ENCODE measurements around the gene ARSB. TPM values are rescaled to one million over a fixed set of nuclear protein-coding genes. Genes with fewer than 3 reads are reported as not detected.

The ARSB gene
- polyA plus RNA-seq, 6 donors from 2014 or later, result 4.1 to 6.8 (median 5.4) TPM

GRCh38 chr5:78793907-78794662 lies 191.0 kb downstream of the ARSB start:
- H3K27me3 Mint-ChIP-seq, result no peaks in the 10 kb centered on the region
- peak overlapping the region in 1 of 8 donors; percentile 26 for H3K4me3 Mint-ChIP-seq
- peaks cover 3 to 8% of the 10 kb centered on the region in 2 donors for H3K36me3 Mint-ChIP-seq
- DNase-seq (no peak), ATAC-seq (ENCODE audit: low read depth in 2 of 2) (no peak)
- H3K9me3 Mint-ChIP-seq, result peaks cover 0 to 7% (median 4%) of the 10 kb centered on the region in 7 donors
- H3K27ac Mint-ChIP-seq, result peak overlapping the region in 4 of 6 donors; percentile 0 to 86 (median 48)
- H3K4me1 Mint-ChIP-seq, result peaks cover 39 to 85% (median 64%) of the 10 kb centered on the region in 3 donors

DNA sequence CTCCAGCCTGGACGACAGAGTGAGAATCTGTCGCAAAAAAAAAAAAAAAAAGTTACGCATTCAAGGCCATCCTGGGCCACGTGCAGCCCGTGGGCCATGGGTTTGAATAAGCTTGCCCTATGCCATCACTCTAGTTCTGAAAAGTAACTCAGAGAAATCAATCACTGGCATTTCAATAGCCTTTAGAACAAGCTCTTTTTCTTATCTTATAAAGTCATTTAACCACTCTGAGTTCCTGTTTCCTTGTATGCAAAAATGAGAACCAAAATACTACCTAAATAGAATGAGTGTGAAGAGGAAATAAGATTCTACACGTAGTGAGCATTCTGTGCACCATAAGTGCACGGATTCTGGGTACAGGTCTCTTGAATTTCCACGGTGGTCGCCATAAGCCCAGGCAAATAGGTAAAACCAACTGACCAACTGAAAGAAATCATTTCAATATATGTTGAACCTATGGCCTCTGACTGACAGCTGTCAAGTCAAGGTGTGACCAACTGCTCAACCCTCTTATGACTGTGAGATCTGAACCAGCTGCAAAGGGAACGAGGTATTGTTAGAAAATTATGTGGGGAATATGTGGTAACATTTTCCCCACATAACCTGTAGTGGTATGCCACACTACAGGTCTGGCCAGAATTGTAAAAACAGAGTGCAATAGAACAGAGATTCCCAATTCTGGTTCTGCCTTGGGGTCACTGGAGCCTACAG lies 192.6 kb downstream of the ARSB start:
- H3K27ac Mint-ChIP-seq, result peak overlapping the region in 5 of 6 donors; percentile 5 to 93 (median 65)
- H3K4me3 Mint-ChIP-seq, result peak overlapping the region; percentile 0 to 85 (median 62)
- peak; percentile 27 for DNase-seq
- no peaks in the 10 kb centered on the region for H3K27me3 Mint-ChIP-seq
- H3K9me3 Mint-ChIP-seq, result peaks cover 0 to 7% (median 4%) of the 10 kb centered on the region in 7 donors
- H3K36me3 Mint-ChIP-seq, result peaks cover 3 to 6% of the 10 kb centered on the region in 2 donors
- peaks cover 39 to 80% (median 64%) of the 10 kb centered on the region in 3 donors for H3K4me1 Mint-ChIP-seq
- ATAC-seq (ENCODE audit: low read depth in 2 of 2), result peak; percentile 88 to 91

DNA sequence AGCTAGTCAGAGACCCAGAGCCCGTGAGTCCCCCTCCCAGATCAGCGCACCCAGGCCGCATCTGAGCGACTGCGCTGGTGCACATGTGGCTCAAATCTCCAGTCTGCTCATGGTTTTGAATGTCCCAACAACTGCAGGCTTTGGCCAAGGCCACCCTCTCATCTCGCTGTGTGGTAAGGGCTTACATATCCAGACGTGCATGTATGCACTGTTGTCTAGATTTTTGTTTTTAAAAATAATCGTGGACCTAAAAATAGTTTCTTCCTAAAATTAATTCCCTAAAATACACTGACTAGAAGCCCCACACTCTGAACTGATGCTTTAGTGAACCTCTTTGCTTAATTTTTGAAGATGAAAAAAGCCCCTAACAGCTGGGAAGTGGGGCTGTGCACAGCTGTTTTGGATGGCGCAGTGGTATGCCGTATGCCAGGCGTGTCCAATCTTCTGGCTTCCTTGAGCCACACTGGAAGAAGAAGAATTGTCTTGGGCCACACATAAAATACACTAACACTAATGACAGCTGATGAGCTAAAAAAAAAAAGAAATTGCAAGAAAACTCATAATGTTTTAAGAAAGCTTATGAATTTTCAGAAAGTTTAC lies 193.5 kb downstream of the ARSB start:
- H3K27ac Mint-ChIP-seq, result peak overlapping the region in 3 of 6 donors; percentile 39 to 83 (median 83)
- H3K4me3 Mint-ChIP-seq, result peak overlapping the region in 6 of 8 donors; percentile 6 to 85 (median 59)
- peaks cover 0 to 7% (median 4%) of the 10 kb centered on the region in 7 donors for H3K9me3 Mint-ChIP-seq
- H3K36me3 Mint-ChIP-seq, result peaks cover 0 to 3% of the 10 kb centered on the region in 2 donors
- no peak for ATAC-seq (ENCODE audit: low read depth in 2 of 2)
- peaks cover 34 to 71% (median 58%) of the 10 kb centered on the region in 3 donors for H3K4me1 Mint-ChIP-seq
- no peaks in the 10 kb centered on the region for H3K27me3 Mint-ChIP-seq
- DNase-seq, result no peak

- Mint-ChIP-seq H3K27me3 (no peaks in the 10 kb centered on the region), H3K4me3 (no peak overlapping the region), H3K4me1 (peaks cover 17 to 49% (median 28%) of the 10 kb centered on the region in 3 donors), H3K36me3 (peaks cover 3 to 7% of the 10 kb centered on the region in 2 donors), H3K9me3 (peaks cover 0 to 16% (median 13%) of the 10 kb centered on the region in 7 donors), H3K27ac (peak overlapping the region in 1 of 6 donors; percentile 8)
- DNase-seq, result no peak
- ATAC-seq (ENCODE audit: low read depth in 2 of 2), result no peak
Measured at GRCh38 chr5:78787783-78788182, 197.3 kb downstream of the ARSB start.

GRCh38 chr5:78785454-78785853 lies 199.7 kb downstream of the ARSB start:
- Mint-ChIP-seq H3K27ac (no peak overlapping the region), H3K4me3 (no peak overlapping the region), H3K36me3 (peaks cover 1 to 17% of the 10 kb centered on the region in 2 donors), H3K4me1 (peaks cover 15 to 30% (median 15%) of the 10 kb centered on the region in 3 donors), H3K9me3 (peaks cover 0 to 12% (median 7%) of the 10 kb centered on the region in 7 donors), H3K27me3 (no peaks in the 10 kb centered on the region)
- ATAC-seq (ENCODE audit: low read depth in 2 of 2) (no peak), DNase-seq (no peak)

GRCh38 chr5:78783434-78784130 lies 201.5 kb downstream of the ARSB start:
- Mint-ChIP-seq H3K27ac (peak overlapping the region in 2 of 6 donors; percentile 24 to 25), H3K4me3 (no peak overlapping the region)

DNA sequence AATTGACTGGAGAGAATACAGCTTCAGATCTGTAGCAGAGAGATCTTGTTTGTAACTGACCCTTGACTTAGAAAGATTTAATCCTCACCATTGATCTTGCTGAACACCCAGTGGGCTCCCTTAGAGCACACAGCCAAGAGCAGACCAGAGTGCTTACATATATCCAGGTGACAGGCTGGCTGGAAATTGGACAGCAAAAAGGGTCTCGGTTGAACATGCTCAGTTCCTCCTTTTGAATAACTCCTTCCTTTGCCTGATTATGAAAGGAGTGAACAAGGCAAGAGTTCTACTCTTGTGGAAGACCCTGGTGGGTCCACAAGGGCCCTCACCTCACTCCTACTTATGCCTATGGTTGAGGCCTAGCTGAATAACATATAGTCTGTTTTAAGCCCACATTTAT lies 202.4 kb downstream of the ARSB start:
- DNase-seq (no peak), ATAC-seq (ENCODE audit: low read depth in 2 of 2) (peak in 1 of 2 donors; percentile 56)
- Mint-ChIP-seq H3K36me3 (peaks cover 7 to 31% of the 10 kb centered on the region in 2 donors), H3K9me3 (peaks cover 0 to 12% (median 7%) of the 10 kb centered on the region in 7 donors), H3K4me1 (peaks cover 3 to 14% (median 8%) of the 10 kb centered on the region in 3 donors), H3K27me3 (no peaks in the 10 kb centered on the region), H3K27ac (peak overlapping the region in 2 of 6 donors; percentile 70 to 76), H3K4me3 (no peak overlapping the region)

More at GRCh38 chr5:78783434-78784130, 201.5 kb downstream of the ARSB start:
- no peaks in the 10 kb centered on the region for H3K27me3 Mint-ChIP-seq
- peaks cover 7 to 31% of the 10 kb centered on the region in 2 donors for H3K36me3 Mint-ChIP-seq
- H3K9me3 Mint-ChIP-seq, result peaks cover 0 to 12% (median 7%) of the 10 kb centered on the region in 7 donors
- peaks cover 8 to 19% (median 12%) of the 10 kb centered on the region in 3 donors for H3K4me1 Mint-ChIP-seq
- DNase-seq, result no peak
- no peak for ATAC-seq (ENCODE audit: low read depth in 2 of 2)

- H3K27me3 Mint-ChIP-seq, result no peaks in the 10 kb centered on the region
- H3K36me3 Mint-ChIP-seq, result peaks cover 7 to 31% of the 10 kb centered on the region in 2 donors
- ATAC-seq (ENCODE audit: low read depth in 2 of 2), result no peak
- peaks cover 0 to 12% (median 7%) of the 10 kb centered on the region in 7 donors for H3K9me3 Mint-ChIP-seq
- peak overlapping the region in 1 of 6 donors; percentile 54 for H3K27ac Mint-ChIP-seq
- no peak for DNase-seq
- no peak overlapping the region for H3K4me3 Mint-ChIP-seq
- H3K4me1 Mint-ChIP-seq, result peaks cover 0 to 12% (median 6%) of the 10 kb centered on the region in 3 donors
Measured at GRCh38 chr5:78781611-78782286, 203.4 kb downstream of the ARSB start.

GRCh38 chr5:78779771-78780616 lies 205.1 kb downstream of the ARSB start:
- H3K9me3 Mint-ChIP-seq, result peaks cover 0 to 7% (median 4%) of the 10 kb centered on the region in 7 donors
- no peaks in the 10 kb centered on the region for H3K27me3 Mint-ChIP-seq
- DNase-seq (no peak), ATAC-seq (ENCODE audit: low read depth in 2 of 2) (no peak)
- H3K4me3 Mint-ChIP-seq, result no peak overlapping the region
- no peak overlapping the region for H3K27ac Mint-ChIP-seq
- peaks cover 0 to 12% (median 6%) of the 10 kb centered on the region in 3 donors for H3K4me1 Mint-ChIP-seq
- H3K36me3 Mint-ChIP-seq, result peaks cover 7 to 37% of the 10 kb centered on the region in 2 donors

DNA sequence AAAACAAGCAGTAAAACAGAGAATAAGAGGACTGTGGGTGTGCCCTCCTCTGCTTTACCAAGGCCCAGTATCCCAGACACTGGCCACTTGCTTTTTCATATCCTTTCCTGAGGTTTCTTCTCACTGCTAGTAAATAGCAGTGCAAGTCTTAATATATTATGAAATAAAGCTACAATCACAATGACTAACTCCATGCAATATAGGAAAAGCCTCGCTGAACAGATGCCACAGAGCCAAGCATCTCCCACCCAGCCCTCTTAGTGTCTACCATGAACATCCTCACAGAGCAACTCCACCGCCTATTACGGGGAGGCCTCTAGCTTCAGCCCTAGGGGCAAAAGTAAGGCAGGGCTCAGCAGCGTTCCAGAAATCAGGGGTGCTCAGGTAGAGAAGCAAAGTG lies 205.8 kb downstream of the ARSB start:
- Mint-ChIP-seq H3K4me3 (no peak overlapping the region), H3K4me1 (peaks cover 0 to 12% (median 8%) of the 10 kb centered on the region in 3 donors), H3K27me3 (no peaks in the 10 kb centered on the region), H3K36me3 (peaks cover 7 to 36% of the 10 kb centered on the region in 2 donors), H3K9me3 (peaks cover 0 to 5% (median 4%) of the 10 kb centered on the region in 7 donors), H3K27ac (peak overlapping the region in 3 of 6 donors; percentile 10 to 89 (median 44))
- DNase-seq, result no peak
- ATAC-seq (ENCODE audit: low read depth in 2 of 2), result no peak

DNA sequence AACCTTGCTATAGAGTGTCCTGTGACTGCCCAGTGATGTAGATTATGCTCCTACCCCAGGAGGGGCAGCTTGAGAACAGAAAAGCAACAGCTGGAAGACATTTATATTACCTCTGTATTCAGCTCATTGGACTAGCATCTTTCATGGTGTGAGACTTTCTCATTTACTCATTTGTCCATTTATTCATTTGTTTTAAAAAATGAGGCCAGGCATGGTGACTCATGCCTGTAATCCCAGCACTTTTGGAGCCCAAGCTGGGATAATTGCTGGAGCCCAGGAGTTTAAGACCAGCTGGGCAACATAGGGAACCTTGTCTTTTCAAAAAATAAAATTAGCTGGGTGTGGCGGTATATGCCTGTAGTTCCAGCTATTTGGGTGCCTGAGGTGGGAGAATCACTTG lies 206.6 kb downstream of the ARSB start:
- Mint-ChIP-seq H3K9me3 (no peaks in the 10 kb centered on the region), H3K4me3 (no peak overlapping the region), H3K4me1 (peaks cover 2 to 15% (median 9%) of the 10 kb centered on the region in 3 donors), H3K27me3 (no peaks in the 10 kb centered on the region), H3K27ac (no peak overlapping the region), H3K36me3 (peaks cover 10 to 30% of the 10 kb centered on the region in 2 donors)
- no peak for ATAC-seq (ENCODE audit: low read depth in 2 of 2)
- DNase-seq, result no peak

Data from naive B cell (primary cell).